Neural progenitor cell (in vitro differentiated cells): ENCODE results near the gene HHAT. TPM values are rescaled to one million over a fixed set of nuclear protein-coding genes. Genes with fewer than 3 reads are reported as not detected.

Experiments used
- DNase-seq: peaks from one replicate; pipeline ENCODE4 v3.0.0-alpha.2; 2016; ENCODE audit warnings: low spot score
- H2AFZ ChIP-seq: fragments of 200-600 bp; sonication (generic); replicated peaks from 2 replicates; pipeline ENCODE4 v1.6.1; 2016; ENCODE audit warnings: antibody characterized with exemption
- H3F3A ChIP-seq: fragments of 200-600 bp; sonication (generic); 2 replicates; pipeline ENCODE4 v1.6.1; 2016; ENCODE audit warnings: antibody characterized with exemption, low read depth
- H3K27ac ChIP-seq: fragments of 200-600 bp; sonication (generic); 2 replicates; pipeline ENCODE4 v1.5.1; 2016; ENCODE audit warnings: mild to moderate bottlenecking
- H3K27me3 ChIP-seq: fragments of 200-600 bp; sonication (generic); 2 replicates; pipeline ENCODE4 v1.6.1; 2016; ENCODE audit warnings: mild to moderate bottlenecking, moderate library complexity
- H3K36me3 ChIP-seq: fragments of 200-600 bp; sonication (generic); 2 replicates; pipeline ENCODE4 v1.5.1; 2016
- H3K4me1 ChIP-seq: fragments of 200-600 bp; sonication (generic); 2 replicates; pipeline ENCODE4 v1.6.1; 2016; ENCODE audit warnings: mixed run types
- H3K4me2 ChIP-seq: fragments of 200-600 bp; sonication (generic); 2 replicates; pipeline ENCODE4 v1.6.1; 2016
- H3K4me3 ChIP-seq: fragments of 200-600 bp; sonication (generic); 2 replicates; pipeline ENCODE4 v1.5.1; 2016
- H3K79me2 ChIP-seq: fragments of 200-600 bp; sonication (generic); 2 replicates; pipeline ENCODE4 v1.6.1; 2016; ENCODE audit warnings: low read depth
- H3K9ac ChIP-seq: fragments of 200-600 bp; sonication (generic); 2 replicates; pipeline ENCODE4 v1.6.1; 2016
- H3K9me3 ChIP-seq: fragments of 200-600 bp; sonication (generic); 2 replicates; pipeline ENCODE4 v1.5.1; 2016; ENCODE audit warnings: low read depth
- H4K20me1 ChIP-seq: fragments of 200-600 bp; sonication (generic); 2 replicates; pipeline ENCODE4 v1.6.1; 2016; ENCODE audit warnings: low read depth
- H3K27ac Mint-ChIP-seq: 3 replicates; pipeline ENCODE4 v1.8.0; 2021; ENCODE audit warnings: mixed read lengths
- H3K27me3 Mint-ChIP-seq: 2 replicates; pipeline ENCODE4 v1.8.0; 2022; ENCODE audit warnings: low read depth, mild to moderate bottlenecking, inconsistent platforms, moderate library complexity, mixed read lengths; ENCODE audit not compliant: insufficient read depth
- H3K36me3 Mint-ChIP-seq: 3 replicates; pipeline ENCODE4 v1.8.0; 2021; ENCODE audit warnings: mixed read lengths
- H3K4me1 Mint-ChIP-seq: 3 replicates; pipeline ENCODE4 v1.8.0; 2021; ENCODE audit warnings: mixed read lengths
- H3K4me3 Mint-ChIP-seq: 3 replicates; pipeline ENCODE4 v1.8.0; 2021; ENCODE audit warnings: mild to moderate bottlenecking, moderate library complexity, mixed read lengths
- H3K9me3 Mint-ChIP-seq: 3 replicates; pipeline ENCODE4 v1.8.0; 2020; ENCODE audit warnings: mixed read lengths
- EZH2 ChIP-seq: fragments of 200-600 bp; sonication (generic); IDR thresholded peaks from 2 replicates; pipeline ENCODE4 v1.6.1; 2017; ENCODE audit warnings: antibody characterized with exemption, mild to moderate bottlenecking, moderate library complexity
- EZH2phosphoT487 ChIP-seq: fragments of 200-600 bp; sonication (generic); IDR thresholded peaks from 2 replicates; pipeline ENCODE4 v1.6.1; 2017; ENCODE audit warnings: antibody characterized with exemption
- total RNA-seq: library from RNA; depleted of rRNA; stranded (reverse); fragments of >200 nt; gene quantifications from 2 replicates; pipeline ENCODE4 v1.2.3, GENCODE V29; 2015; ENCODE audit warnings: low replicate concordance
- TF ChIP-seq, protein P1 (sequence below): fragments of 200-600 bp; sonication (generic); IDR thresholded peaks from 2 replicates; pipeline ENCODE4 v1.5.1; 2017; ENCODE audit warnings: antibody characterized with exemption, mild to moderate bottlenecking

Gene HHAT
- total RNA-seq, 1 donor from 2014 or later: 10.3 TPM

DNA sequence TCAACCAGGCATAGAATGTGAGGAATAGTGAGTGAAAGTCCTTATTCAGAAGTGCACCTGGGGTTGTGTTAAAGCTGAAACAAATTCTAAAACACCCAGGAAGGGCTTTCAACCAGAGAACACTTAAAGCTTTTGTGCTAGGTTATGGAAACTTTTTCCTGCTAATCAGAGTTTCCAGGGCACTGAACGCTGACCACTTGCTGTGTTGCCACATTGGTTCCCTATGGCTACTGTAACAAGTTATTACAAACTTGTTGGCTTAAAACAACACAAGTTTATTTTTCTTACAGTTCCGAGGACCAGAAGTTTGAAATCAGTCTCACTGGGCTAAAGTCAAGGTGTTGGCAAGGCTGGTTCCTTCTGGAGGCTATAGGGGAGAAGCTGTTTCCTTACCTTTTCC, 300.6 kb downstream of the HHAT start:
- H3F3A ChIP-seq: no peaks in the 10 kb centered on the region
- H3K27ac ChIP-seq: no peak overlapping the region
- peaks cover 2% of the 10 kb centered on the region for H3K27me3 Mint-ChIP-seq
- DNase-seq: no peak
- no peaks in the 10 kb centered on the region for H3K27me3 ChIP-seq
- peaks cover 11% of the 10 kb centered on the region for H3K4me1 ChIP-seq
- no peak overlapping the region for H3K27ac Mint-ChIP-seq
- no peaks in the 10 kb centered on the region for H3K36me3 ChIP-seq
- H3K9me3 ChIP-seq: no peaks in the 10 kb centered on the region
- H3K79me2 ChIP-seq: no peaks in the 10 kb centered on the region
- no peak overlapping the region for H3K4me3 ChIP-seq
- H2AFZ ChIP-seq: no peak overlapping the region
- H3K9me3 Mint-ChIP-seq: no peaks in the 10 kb centered on the region
- no peaks in the 10 kb centered on the region for H3K36me3 Mint-ChIP-seq
- no peaks in the 10 kb centered on the region for H4K20me1 ChIP-seq
- no peak overlapping the region for H3K4me2 ChIP-seq
- H3K4me1 Mint-ChIP-seq: peaks cover 16% of the 10 kb centered on the region
- no peak overlapping the region for H3K9ac ChIP-seq
- TF ChIP-seq EZH2phosphoT487: no peak
- TF ChIP-seq EZH2: no peak
- TF ChIP-seq, protein P1, sequence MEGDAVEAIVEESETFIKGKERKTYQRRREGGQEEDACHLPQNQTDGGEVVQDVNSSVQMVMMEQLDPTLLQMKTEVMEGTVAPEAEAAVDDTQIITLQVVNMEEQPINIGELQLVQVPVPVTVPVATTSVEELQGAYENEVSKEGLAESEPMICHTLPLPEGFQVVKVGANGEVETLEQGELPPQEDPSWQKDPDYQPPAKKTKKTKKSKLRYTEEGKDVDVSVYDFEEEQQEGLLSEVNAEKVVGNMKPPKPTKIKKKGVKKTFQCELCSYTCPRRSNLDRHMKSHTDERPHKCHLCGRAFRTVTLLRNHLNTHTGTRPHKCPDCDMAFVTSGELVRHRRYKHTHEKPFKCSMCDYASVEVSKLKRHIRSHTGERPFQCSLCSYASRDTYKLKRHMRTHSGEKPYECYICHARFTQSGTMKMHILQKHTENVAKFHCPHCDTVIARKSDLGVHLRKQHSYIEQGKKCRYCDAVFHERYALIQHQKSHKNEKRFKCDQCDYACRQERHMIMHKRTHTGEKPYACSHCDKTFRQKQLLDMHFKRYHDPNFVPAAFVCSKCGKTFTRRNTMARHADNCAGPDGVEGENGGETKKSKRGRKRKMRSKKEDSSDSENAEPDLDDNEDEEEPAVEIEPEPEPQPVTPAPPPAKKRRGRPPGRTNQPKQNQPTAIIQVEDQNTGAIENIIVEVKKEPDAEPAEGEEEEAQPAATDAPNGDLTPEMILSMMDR: no peak
- H3K4me3 Mint-ChIP-seq: no peak overlapping the region

DNA sequence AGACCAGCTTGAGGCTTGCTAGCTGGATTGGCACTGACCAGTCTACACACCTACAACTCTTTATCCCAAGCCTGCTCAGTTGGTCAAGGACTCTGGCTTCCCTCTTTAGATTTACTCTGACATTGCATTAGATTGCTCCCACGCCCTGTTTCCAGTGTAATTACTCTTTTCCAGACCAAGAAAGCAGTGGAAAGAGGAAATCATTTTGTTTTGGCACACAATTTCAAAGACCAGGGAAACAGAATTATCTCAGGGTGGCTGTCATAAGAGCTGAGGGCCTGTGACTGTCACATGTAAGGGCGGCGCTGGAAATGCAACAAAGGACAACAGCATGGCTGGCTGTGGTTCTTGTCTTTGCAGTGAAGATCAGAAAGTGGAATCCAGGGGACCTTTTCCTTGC, 302.7 kb downstream of the HHAT start:
- Mint-ChIP-seq H3K27me3 (peaks cover 3% of the 10 kb centered on the region), H3K9me3 (no peaks in the 10 kb centered on the region), H3K4me1 (peaks cover 21% of the 10 kb centered on the region), H3K4me3 (no peak overlapping the region), H3K27ac (no peak overlapping the region), H3K36me3 (no peaks in the 10 kb centered on the region)
- no peak overlapping the region for H3K27ac ChIP-seq
- no peak overlapping the region for H3K4me3 ChIP-seq
- H4K20me1 ChIP-seq: no peaks in the 10 kb centered on the region
- no peaks in the 10 kb centered on the region for H3K27me3 ChIP-seq
- no peaks in the 10 kb centered on the region for H3K9me3 ChIP-seq
- no peaks in the 10 kb centered on the region for H3K79me2 ChIP-seq
- TF ChIP-seq EZH2 (no peak), EZH2phosphoT487 (no peak)
- TF ChIP-seq, protein P1: no peak
- H3F3A ChIP-seq: no peaks in the 10 kb centered on the region
- DNase-seq: no peak
- no peak overlapping the region for H2AFZ ChIP-seq
- no peak overlapping the region for H3K9ac ChIP-seq
- H3K36me3 ChIP-seq: no peaks in the 10 kb centered on the region
- no peak overlapping the region for H3K4me2 ChIP-seq
- peaks cover 11% of the 10 kb centered on the region for H3K4me1 ChIP-seq

DNA sequence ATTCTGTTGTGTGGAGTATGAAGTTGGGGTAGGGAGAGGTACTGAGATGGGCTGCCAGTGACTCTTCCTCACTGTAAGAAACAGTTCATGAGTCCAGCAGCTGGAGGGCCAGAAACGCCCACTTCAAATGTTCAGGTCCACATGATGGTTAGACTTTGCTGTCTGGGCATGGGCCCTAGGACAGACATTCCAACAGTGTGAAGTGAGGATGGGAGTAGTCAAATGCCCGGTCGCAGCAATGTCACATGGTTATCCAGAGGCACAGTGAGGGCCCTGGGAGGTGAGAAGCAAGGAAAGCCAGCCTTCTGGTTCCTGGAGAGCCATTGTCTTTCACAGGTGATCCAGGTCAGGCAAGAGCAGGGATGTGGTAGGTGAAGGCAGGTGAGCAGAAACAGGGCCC, 304.4 kb downstream of the HHAT start:
- no peak overlapping the region for H2AFZ ChIP-seq
- peaks cover 21% of the 10 kb centered on the region for H3K4me1 Mint-ChIP-seq
- H3K9ac ChIP-seq: no peak overlapping the region
- peaks cover 3% of the 10 kb centered on the region for H3K27me3 Mint-ChIP-seq
- no peaks in the 10 kb centered on the region for H3K9me3 ChIP-seq
- no peaks in the 10 kb centered on the region for H3F3A ChIP-seq
- H3K27ac Mint-ChIP-seq: peak overlapping the region; percentile 23
- H3K4me1 ChIP-seq: peaks cover 11% of the 10 kb centered on the region
- no peaks in the 10 kb centered on the region for H3K9me3 Mint-ChIP-seq
- no peaks in the 10 kb centered on the region for H3K27me3 ChIP-seq
- H3K4me3 ChIP-seq: no peak overlapping the region
- TF ChIP-seq, protein P1: no peak
- TF ChIP-seq EZH2: no peak
- TF ChIP-seq EZH2phosphoT487: no peak
- no peaks in the 10 kb centered on the region for H3K36me3 ChIP-seq
- H3K27ac ChIP-seq: no peak overlapping the region
- no peak overlapping the region for H3K4me2 ChIP-seq
- no peaks in the 10 kb centered on the region for H3K79me2 ChIP-seq
- no peak overlapping the region for H3K4me3 Mint-ChIP-seq
- DNase-seq: no peak
- H4K20me1 ChIP-seq: no peaks in the 10 kb centered on the region
- no peaks in the 10 kb centered on the region for H3K36me3 Mint-ChIP-seq
